Esophagus squamous epithelium (tissue), 5 donors: ENCODE results near the gene PADI1. TPM values are rescaled to one million over a fixed set of nuclear protein-coding genes. Genes with fewer than 3 reads are reported as not detected.

Experiments used
- DNase-seq: peaks from one replicate; lab custom pipeline; 2025; lab: John Stamatoyannopoulos, UW
- H3K27ac ChIP-seq, 4 donors: fragments of 200-600 bp; sonication (generic); one replicate each; pipeline ENCODE4 v1.5.1; 2016 to 2019; ENCODE audit warnings: mild to moderate bottlenecking in 1 of 4
- H3K27me3 ChIP-seq, 4 donors: fragments of 200-600 bp; sonication (generic); 1 replicate in 3 of 4; 2 replicates in 1 of 4; pipeline versions ENCODE4 v1.5.1 to v1.6.0; 2017 to 2021; ENCODE audit warnings: antibody characterized with exemption in 1 of 4
- H3K36me3 ChIP-seq, 3 donors: fragments of 200-600 bp; sonication (generic); one replicate each; pipeline ENCODE4 v1.5.1; 2016 to 2019
- H3K4me1 ChIP-seq, 3 donors: fragments of 200-600 bp; sonication (generic); one replicate each; pipeline ENCODE4 v1.5.1; 2017 to 2019
- H3K4me3 ChIP-seq, 4 donors: fragments of 200-600 bp; sonication (generic); 1 replicate in 3 of 4; 2 replicates in 1 of 4; pipeline ENCODE4 v1.5.1; 2016 to 2019; ENCODE audit warnings: mild to moderate bottlenecking in 2 of 4, moderate library complexity in 1 of 4
- H3K9me3 ChIP-seq, 3 donors: fragments of 200-600 bp; sonication (generic); one replicate each; pipeline ENCODE4 v1.5.1; 2016 to 2019
- CTCF ChIP-seq, 6 experiments: fragments of 450-650 bp in 4 of 6; fragments of 200-600 bp in 2 of 6; sonication (generic) in 2 of 6; IDR thresholded peaks; one replicate each; pipeline ENCODE4 v1.5.1; 2016 to 2019; ENCODE audit warnings: antibody characterized with exemption in 6 of 6, mild to moderate bottlenecking in 4 of 6, moderate library complexity in 4 of 6
- POLR2A ChIP-seq, 4 donors: fragments of 450-650 bp; IDR thresholded peaks; one replicate each; pipeline ENCODE4 v1.6.1; 2017; ENCODE audit warnings: antibody characterized with exemption in 4 of 4, mild to moderate bottlenecking in 4 of 4, moderate library complexity in 3 of 4
- WGBS, 2 donors: methylation state at CpG; one replicate each; pipeline ENCODE4 v1.1.5; 2018; 5-methylcytosine and 5-hydroxymethylcytosine counted together
- intact Hi-C: fragments of 100-400 bp; cut with DNase I; formaldehyde crosslinking; loops from one replicate; pipeline ENCODE4 v1.15.0; 2022
- total RNA-seq, 4 donors: library from RNA; depleted of rRNA; stranded (reverse); fragments of >200 nt; gene quantifications; one replicate each; pipeline ENCODE4 v1.1.0, GENCODE V29; 2016
- donor health status: DM: yes; HTN: yes; CAD: no.

PADI1 gene
- total RNA-seq, 4 donors from 2014 or later, result 45.3 to 121 (median 75.1) TPM

- 43 to 78% methylated on average over 1 to 5 of the region's 8 CpGs for WGBS, 2 donors
- H3K9me3 ChIP-seq, result no peaks in the 10 kb centered on the region
- H3K4me1 ChIP-seq, result peaks cover 4 to 44% (median 6%) of the 10 kb centered on the region in 3 donors
- no peaks in the 10 kb centered on the region for H3K36me3 ChIP-seq
- H3K4me3 ChIP-seq, result no peak overlapping the region
- TF ChIP-seq CTCF (IDR thresholded peaks at IDR 0.05) (no peak), POLR2A (IDR thresholded peaks at IDR 0.05) (no peak)
- intact Hi-C loops, result no loop called here
- H3K27me3 ChIP-seq, result peaks cover 0 to 73% (median 0%) of the 10 kb centered on the region in 4 donors
- DNase-seq, result no peak
- H3K27ac ChIP-seq, result no peak overlapping the region
Observed at GRCh38 chr1:17277511-17278159, 72.7 kb downstream of the PADI1 start.

- Histone ChIP-seq H3K27me3 (peaks cover 0 to 75% (median 0%) of the 10 kb centered on the region in 4 donors), H3K27ac (no peak overlapping the region), H3K36me3 (no peaks in the 10 kb centered on the region), H3K9me3 (no peaks in the 10 kb centered on the region), H3K4me1 (peaks cover 2 to 37% (median 4%) of the 10 kb centered on the region in 3 donors), H3K4me3 (no peak overlapping the region)
- intact Hi-C loops, result no loop called here
- no peak for TF ChIP-seq CTCF (IDR thresholded peaks at IDR 0.05)
- no peak for TF ChIP-seq POLR2A (IDR thresholded peaks at IDR 0.05)
- WGBS, 2 donors, result 73 to 87% methylated on average over 8 to 10 of the region's 14 CpGs
- no peak for DNase-seq
Observed at GRCh38 chr1:17278996-17279830, 74.3 kb downstream of the PADI1 start.

GRCh38 chr1:17280436-17280835, 75.5 kb downstream of the PADI1 start:
- H3K4me3 ChIP-seq, result no peak overlapping the region
- H3K36me3 ChIP-seq, result no peaks in the 10 kb centered on the region
- no peak overlapping the region for H3K27ac ChIP-seq
- no peak for DNase-seq
- intact Hi-C loops, result no loop called here
- 72% methylated on average over 7 of the region's 7 CpGs; no CpG with 5 or more reads in 1 of the 2 donors for WGBS, 2 donors
- H3K4me1 ChIP-seq, result peaks cover 2 to 37% (median 4%) of the 10 kb centered on the region in 3 donors
- H3K9me3 ChIP-seq, result no peaks in the 10 kb centered on the region
- peaks cover 0 to 81% (median 0%) of the 10 kb centered on the region in 4 donors for H3K27me3 ChIP-seq
- TF ChIP-seq CTCF (IDR thresholded peaks at IDR 0.05), result no peak
- TF ChIP-seq POLR2A (IDR thresholded peaks at IDR 0.05), result no peak

- Histone ChIP-seq H3K27ac (no peak overlapping the region), H3K27me3 (peaks cover 0 to 84% (median 0%) of the 10 kb centered on the region in 4 donors), H3K36me3 (no peaks in the 10 kb centered on the region), H3K4me3 (no peak overlapping the region), H3K4me1 (peaks cover 2 to 37% (median 4%) of the 10 kb centered on the region in 3 donors), H3K9me3 (no peaks in the 10 kb centered on the region)
- intact Hi-C loops, result no loop called here
- no peak for TF ChIP-seq CTCF (IDR thresholded peaks at IDR 0.05)
- TF ChIP-seq POLR2A (IDR thresholded peaks at IDR 0.05), result no peak
- 70 to 83% methylated on average over 2 of the region's 2 CpGs for WGBS, 2 donors
- no peak for DNase-seq
Observed at GRCh38 chr1:17280894-17281293, 76.0 kb downstream of the PADI1 start.

GRCh38 chr1:17281775-17282181, 76.8 kb downstream of the PADI1 start:
- Histone ChIP-seq H3K9me3 (no peaks in the 10 kb centered on the region), H3K4me3 (no peak overlapping the region), H3K27ac (no peak overlapping the region), H3K4me1 (peaks cover 4 to 35% (median 6%) of the 10 kb centered on the region in 3 donors), H3K36me3 (no peaks in the 10 kb centered on the region), H3K27me3 (peaks cover 0 to 89% (median 0%) of the 10 kb centered on the region in 4 donors)
- TF ChIP-seq POLR2A (IDR thresholded peaks at IDR 0.05) (no peak), CTCF (IDR thresholded peaks at IDR 0.05) (no peak)
- intact Hi-C loops, result no loop called here
- 20 to 26% methylated on average over 8 of the region's 8 CpGs for WGBS, 2 donors
- DNase-seq, result no peak
